ENCODE data around the gene CDC25B. TPM values are rescaled to one million over a fixed set of nuclear protein-coding genes. Genes with fewer than 3 reads are reported as not detected.

The CDC25B gene
- total RNA-seq, 1 donor from 2014 or later: 16.4 TPM

DNA sequence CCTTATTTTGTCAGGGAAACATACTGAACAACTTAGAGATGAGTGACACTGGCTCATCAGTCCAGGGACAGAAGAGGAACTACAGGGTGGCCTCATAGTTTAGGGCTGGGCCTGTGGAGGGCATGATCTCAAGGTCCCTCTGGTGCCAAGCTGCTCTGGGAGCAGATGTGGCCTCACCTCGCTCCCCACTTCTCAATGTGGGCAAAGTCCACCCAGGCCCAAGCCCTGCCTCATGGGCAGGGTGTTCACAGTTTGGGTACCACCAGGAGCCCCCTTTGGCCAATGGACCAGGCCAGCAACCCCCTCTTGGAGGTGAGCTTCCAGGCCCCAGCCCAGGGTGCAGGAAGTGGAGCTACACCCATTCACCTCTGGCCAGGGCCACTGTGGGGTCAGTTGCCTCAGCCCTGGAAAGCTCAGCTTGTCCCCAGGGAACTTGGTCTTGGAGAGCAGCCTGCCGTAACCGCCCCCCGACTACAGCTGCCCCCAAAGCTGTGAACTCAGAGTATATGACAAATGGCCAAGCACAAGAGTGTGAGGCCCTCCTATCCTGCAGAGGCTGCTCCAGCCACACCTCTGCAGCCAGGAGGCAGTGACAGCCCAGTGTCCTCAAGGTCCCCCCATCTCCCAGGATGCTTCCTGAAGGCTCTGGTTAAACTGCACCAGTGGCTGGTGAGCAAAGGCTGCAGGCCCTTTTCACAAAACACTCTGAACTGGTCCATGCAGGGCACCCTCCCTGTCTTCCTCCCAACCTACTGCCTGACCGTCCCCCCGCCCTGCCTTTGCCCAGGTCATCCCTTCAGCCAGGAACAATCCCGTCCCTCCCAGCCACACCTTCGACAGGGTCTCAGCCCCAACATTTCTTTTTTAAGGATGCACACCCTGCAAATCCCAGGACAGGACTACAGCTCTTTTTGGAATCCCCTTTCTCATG lies 32.2 kb upstream of the CDC25B start:
- no peak for DNase-seq (ENCODE audit: low read depth, low spot score)

DNA sequence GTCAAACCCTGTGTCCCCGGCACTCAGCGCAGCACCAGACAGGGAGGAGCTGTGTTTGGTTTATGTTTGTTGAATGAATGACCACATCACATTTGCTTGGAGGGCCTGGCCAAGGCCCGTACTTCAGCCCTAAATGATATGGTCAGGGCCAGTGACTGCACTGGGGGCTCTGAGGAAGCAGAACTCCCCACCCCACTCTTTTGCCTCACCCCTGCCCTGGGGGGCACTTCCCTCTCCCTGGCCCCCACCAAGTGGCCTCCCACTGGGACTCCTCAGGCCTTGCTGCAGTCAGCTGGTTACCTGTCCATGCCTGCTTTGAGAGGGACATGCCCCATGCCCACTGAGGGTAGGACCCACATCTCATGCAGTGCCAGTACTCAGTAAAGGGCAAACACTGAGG lies 31.5 kb upstream of the CDC25B start:
- DNase-seq (ENCODE audit: low read depth, low spot score): no peak

DNA sequence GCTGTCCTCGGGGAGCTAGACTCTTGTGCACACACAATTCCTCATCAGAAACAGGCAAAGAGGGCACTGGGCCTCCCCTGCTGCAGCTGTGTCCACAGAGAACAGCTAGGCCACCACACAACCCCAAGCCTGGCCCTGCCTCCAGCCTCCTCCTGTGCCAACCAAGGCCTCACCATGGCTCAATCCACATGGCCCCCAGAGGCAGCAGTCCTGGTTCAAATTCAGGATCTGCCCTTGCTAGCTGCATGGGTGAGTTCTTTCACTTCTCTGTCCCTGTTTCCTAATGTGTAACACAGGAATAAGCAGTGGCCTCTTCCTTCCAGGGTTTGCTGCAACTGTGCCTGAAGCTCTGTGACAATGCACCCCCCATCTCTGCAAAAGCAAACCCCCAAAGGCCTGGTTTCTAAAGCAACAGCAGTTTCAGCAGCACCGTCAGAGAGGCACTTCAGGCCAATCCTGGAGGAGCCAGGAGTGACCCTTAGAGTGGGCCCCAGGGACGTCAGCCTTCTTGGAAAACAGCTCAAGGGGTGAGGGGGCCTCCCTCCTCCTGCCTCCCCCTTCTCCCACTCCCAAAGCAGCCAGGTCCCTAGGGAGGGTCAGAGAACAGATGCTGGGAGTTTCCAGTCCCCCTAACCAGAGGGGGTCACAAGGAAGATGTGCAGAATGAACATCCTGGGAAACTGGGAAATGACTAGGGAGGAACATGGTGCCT lies 30.8 kb upstream of the CDC25B start:
- no peak for DNase-seq (ENCODE audit: low read depth, low spot score)

DNA sequence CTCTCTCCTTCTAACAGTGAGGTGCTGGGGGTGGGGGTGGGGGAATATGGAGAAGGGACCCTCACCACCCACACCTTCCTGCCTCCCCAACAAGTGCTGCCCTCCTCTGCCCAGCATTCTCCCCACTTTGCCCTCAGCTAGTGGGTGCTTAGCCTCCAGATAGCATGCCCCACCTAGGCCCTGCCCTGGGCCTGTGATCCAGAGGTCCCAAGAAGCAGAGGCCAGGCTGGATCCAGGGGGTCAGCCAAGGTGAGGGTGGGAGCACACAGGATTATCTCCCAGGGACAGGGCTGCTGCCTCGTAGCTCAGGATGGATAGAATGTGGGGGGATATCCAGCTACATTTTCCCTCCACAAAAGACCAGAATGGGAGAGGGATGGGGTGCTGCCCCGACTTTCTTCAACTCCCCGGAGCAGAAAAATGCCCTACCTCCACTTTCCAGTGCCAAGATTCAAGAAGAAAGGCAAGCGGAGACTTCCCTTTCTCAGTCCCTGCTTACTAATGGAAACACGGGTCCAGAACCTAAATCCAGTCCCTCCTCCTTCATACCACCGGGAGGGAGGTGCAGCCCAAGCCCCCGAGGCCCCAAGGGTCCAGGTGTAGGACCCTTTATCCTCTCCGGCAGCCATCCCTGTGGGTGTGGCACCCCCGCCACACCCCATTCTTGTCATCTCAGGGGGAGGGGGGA lies 29.5 kb upstream of the CDC25B start:
- no peak for DNase-seq (ENCODE audit: low read depth, low spot score)

DNA sequence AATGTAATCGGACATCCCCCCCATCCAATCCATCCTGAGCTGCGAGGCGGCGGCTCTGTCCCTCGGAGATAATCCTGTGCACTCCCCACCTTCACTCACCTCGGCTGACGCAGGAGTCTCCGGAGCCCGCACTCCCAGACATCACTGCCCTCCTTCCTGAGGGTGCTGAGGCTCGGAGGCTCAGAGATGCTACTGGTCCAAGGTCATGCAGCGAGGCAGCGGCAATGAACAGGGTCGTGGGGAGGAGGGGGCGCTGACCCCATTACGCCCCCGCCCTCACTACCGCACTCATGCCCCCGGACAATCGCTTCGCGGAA lies 29.0 kb upstream of the CDC25B start:
- no peak for DNase-seq (ENCODE audit: low read depth, low spot score)

GRCh38 chr20:3767427-3768341 lies 28.4 kb upstream of the CDC25B start, which contains the start of gene ADISSP:
Gene ADISSP (minus strand): TSS chr20:3767753. CDS start chr20:3760100, 7,653 bp downstream.
- peak; percentile 94 for DNase-seq (ENCODE audit: low read depth, low spot score)

DNA sequence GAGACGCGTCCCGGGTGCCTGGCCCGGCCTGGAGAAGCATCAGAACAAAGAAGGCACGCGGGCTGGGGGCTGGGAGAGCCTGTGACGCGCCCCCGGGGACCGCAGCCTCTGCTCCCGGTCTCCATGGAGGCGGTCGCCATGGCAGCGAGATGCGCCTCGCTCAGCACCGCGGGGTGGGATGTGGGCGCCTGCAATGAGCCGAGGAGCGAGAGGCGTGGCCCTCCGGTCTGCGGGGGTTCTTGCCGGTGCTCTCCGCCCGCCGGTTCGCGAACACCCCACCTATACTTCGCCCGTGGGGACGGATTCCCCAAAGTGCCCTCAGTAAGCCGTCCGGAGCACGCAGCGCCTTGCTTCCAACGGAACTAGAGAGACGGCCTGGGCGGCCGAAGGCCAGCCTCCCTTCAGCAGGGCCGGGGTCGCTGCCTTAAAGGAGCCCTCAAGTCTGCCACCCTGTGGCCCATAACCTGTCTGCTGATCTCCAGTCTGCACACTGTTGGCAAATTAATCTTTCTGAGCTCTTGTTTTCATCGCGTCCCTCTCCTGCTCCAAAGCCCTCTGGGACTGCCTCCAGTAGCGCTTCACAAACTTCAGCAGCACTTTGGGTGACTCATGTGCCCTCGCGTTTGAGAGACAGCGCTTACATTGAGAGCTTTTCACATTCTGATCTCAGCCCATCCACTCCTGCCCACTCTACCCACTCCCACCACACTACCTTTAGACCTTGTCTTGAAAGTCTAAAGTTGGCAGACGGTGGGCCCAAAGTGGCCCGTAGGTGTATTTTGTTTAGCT lies 27.6 kb upstream of the CDC25B start:
- no peak for DNase-seq (ENCODE audit: low read depth, low spot score)

DNA sequence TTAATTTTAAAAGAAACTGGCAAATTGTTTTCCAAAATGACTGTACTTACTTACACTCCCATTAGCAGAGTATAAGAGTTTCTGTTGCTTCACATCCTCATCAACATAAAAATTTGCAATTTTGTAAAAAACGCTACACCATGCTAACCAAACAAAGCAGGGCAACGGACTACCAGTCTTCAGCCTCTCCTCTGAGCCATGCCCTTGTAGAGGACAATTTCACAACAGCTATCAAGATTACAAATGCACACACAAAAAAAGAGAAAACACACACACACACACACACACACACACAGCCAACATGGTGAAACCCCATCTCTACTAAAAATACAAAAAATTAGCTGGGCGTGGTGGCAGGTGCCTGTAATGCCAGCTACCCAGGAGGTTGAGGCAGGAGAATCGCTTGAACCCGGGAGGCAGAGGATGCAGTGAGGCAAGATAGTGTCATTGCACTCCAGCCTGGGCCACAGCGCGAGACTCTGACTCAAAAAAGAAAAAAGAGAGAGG lies 24.5 kb upstream of the CDC25B start:
- no peak for DNase-seq (ENCODE audit: low read depth, low spot score)

DNA sequence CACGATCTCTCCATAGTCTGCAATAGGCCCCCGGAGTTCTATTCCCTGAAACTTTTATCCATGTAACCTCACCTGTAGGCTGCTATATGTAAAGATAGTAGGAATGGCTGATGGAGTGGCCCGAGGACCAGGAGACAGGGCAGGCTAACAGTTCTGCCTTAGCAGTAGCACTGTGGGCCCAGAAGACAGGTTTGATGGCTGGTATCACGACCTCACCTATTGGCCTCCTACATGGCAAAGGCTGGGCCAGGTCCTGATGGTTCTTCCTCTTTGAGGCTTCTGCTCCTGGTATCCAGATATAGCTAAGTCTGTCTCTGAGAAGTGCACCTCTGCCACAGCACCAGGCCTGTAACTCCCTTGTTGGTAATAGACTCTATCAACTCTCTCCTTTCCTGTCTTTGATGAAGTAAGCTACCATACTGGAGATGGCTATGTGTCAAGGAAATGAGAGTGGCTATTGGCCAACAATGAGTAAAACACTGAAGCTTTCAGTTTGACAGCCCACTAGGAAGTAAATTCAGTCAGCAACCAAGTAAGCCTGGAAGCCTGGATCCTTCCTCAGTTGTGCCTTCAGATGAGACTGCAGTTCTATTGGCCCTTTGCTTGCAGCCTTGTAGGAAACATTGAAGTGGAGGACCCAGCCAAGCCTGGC lies 20.5 kb upstream of the CDC25B start:
- no peak for DNase-seq (ENCODE audit: low read depth, low spot score)

- DNase-seq (ENCODE audit: low read depth, low spot score): no peak
These were observed 18.8 kb upstream of the CDC25B start for GRCh38 chr20:3777381-3777715.

DNA sequence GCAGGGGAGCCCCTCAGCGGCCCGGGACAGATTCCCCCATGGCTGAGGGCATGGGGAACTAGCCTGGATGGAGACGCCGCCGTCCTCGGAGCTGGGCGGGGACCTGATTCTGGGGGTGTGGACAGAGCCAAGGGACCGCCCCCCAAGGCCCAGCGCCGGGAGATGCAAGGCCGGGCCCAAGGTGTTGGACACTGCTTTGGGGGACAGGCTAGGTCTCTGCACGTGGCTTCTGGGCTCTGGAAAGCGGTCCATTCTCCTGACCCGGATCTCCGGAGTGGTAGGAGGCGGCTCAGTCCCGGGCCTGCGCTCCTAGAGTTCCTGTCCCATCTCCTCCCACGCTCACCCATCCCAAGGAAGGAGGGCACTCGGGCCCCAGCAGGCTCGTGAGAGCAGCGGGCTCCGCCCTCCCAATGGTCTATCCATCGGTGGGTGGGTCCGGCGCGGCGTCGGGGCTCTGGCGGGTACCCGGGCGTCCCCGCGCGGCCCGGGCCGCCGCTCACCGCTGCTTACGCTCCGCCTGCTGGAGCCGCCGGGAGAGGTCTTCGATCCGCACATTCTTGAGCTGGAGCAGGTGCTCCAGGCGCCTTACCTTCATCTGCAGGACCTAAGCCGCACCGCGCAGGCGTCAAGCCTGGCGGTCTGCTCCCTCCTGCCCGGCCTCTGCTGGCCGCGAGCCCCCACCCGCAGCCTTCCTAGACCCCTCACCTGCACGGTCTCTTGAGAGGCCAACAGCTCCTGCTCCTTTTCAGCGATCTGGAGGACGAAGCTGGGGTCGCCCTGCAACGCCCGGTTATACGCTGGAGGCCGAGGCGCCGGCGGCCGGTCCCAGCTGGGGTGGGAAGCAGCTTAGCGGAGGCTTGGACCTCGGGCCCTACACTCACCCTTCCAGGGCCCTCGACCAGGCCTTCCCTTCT lies 18.1 kb upstream of the CDC25B start:
- no peak for DNase-seq (ENCODE audit: low read depth, low spot score)

- DNase-seq (ENCODE audit: low read depth, low spot score): no peak
These were observed 17.1 kb upstream of the CDC25B start for GRCh38 chr20:3778976-3779375.

DNA sequence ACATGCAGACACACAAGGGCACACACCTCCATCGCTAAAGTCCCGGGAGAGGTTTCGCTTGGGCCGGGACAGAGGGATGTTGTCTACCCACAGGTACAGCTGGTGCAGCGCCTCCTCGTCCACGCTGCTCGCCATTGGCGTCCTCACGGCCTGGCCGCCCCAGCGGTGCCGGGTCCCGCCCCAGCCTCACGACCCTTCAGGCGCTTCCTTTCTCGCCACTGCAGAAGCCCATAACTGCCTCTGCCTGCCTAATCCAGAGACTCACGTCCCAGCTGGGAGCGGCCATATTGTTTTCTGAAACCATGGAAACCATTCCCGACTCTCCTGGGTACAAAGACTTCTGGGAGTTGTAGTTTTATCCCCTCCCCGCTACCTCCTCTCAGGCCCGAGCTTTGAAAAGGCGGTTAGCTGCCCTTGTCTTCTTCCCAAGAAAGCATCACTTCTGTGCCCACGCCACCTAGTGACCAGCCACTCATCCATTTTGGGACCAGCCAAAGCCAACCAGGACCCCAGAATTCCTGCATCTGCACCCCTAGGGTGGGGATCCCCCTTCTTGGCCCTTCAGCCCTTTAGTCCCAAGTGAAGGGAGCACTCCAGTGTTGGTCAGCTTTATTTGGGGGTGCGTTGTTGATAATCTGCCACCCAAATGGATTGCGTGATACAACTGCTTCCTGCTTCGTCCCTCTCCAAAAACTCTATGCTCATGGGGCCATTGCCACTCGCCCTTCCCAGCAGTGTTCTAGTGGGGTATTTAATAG lies 14.8 kb upstream of the CDC25B start, which contains the start of gene SPEF1:
TSS of gene SPEF1 (minus strand) at position 296 of the 758 bp plus-strand sequence. CDS start at position 135, 161 bp downstream.
- DNase-seq (ENCODE audit: low read depth, low spot score): peak; percentile 67

DNA sequence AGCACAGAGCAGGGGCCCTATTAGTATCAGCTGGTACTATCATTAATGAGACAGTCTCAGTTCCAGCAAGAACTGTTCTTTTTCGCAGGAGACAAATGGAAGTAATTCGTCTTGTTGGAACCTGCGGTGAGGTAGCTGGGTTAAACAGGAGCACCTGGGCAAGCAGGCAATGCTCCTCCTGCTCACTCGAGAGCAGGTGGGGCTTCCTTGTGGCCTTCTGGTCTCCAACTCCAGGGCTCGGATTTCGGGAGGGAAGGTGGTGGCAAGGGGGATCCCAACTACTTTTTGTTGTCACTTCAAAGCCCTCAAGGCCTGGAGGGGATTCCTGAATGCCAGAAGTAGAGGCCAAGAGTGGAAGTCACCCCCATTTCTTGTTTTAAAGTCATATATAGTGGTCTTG lies 13.5 kb upstream of the CDC25B start:
- no peak for DNase-seq (ENCODE audit: low read depth, low spot score)

DNA sequence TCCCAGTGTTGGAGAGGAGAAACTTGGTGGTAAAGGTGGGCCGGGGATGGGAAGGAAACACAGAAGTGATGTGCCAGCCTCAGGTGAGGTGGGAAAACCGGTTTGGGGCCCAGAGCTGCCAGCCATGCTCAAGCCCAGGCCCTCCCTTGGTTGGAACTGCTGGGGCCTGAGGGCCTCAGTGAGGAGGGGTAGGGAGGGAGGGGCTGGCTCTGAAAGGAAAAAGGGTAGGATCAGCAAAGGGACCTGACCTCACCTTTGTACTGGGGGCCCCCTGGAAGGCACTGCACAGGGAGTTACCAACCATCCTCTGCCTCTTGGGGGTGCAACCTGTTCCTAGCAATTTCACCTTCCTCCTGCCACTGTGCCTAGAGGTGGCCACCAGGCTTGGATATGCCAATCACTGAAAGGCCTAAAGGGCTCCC lies 13.0 kb upstream of the CDC25B start:
- no peak for DNase-seq (ENCODE audit: low read depth, low spot score)

DNA sequence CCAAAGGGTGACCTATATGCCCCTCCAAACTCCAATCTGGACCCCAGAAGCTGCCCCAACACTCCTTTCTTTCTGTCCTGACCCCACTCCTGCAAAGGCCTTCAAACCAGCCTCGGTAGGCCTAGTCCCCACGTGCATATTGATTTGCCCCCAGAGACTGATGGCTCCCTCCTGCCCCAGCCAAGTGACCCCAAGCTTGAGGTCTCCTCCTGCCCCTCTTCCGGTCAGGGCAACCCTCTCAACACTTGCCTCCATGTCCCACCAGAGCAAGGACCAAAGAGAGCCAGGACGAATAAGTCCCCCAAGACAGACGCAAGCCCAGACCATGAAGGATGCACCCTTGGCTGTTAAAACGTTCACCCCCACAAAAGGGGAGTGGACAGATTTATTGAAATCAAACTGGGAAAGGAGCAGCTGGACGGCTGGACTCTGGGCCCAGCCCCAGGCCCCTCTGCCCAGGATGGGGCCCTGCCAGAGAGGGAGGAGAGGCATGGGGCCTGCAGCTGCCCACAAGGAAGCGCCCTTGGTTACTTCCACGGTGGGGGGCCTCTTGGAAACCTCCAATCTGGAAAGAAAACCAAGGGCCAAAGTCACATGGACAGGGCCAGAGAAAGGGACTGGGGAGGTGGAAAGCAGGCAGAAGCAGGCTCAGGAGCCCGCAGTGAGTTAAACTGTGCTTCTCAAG lies 12.5 kb upstream of the CDC25B start:
- no peak for DNase-seq (ENCODE audit: low read depth, low spot score)

GRCh38 chr20:3784216-3784853 lies 11.8 kb upstream of the CDC25B start:
- no peak for DNase-seq (ENCODE audit: low read depth, low spot score)
